CD14-positive monocyte (primary cell): ENCODE data around the gene LUZP2. TPM values are rescaled to one million over a fixed set of nuclear protein-coding genes. Genes with fewer than 3 reads are reported as not detected.

Experiments
- DNase-seq, 3 donors: peaks; one replicate each; pipeline ENCODE4 v3.0.0-alpha.2; 2011 to 2022
- H2AFZ ChIP-seq: 2 replicates; pipeline ENCODE4 v1.6.0; 2012; ENCODE audit warnings: mild to moderate bottlenecking, low read depth, low read length, inconsistent platforms; ENCODE audit not compliant: insufficient read depth, poor library complexity, severe bottlenecking
- H3K27ac ChIP-seq, 2 donors: 1 replicate in 1 of 2; 2 replicates in 1 of 2; pipeline ENCODE4 v1.5.1; 2012 to 2013; ENCODE audit warnings: low read length in 2 of 2, control low read depth in 1 of 2, inconsistent platforms in 1 of 2, low read depth in 1 of 2, mild to moderate bottlenecking in 1 of 2
- H3K27me3 ChIP-seq, 2 donors: one replicate each; pipeline versions ENCODE4 v1.6.0 to v1.6.1; 2011 to 2013; ENCODE audit warnings: low read length in 2 of 2; ENCODE audit not compliant: control insufficient read depth in 2 of 2, insufficient read depth in 2 of 2
- H3K36me3 ChIP-seq, 2 donors: replicated peaks in 1 of 2; 1 replicate in 1 of 2; 2 replicates in 1 of 2; pipeline versions ENCODE4 v1.5.1 to v1.6.1; 2012 to 2013; ENCODE audit warnings: low read length in 2 of 2, control low read depth in 1 of 2, inconsistent platforms in 1 of 2, mild to moderate bottlenecking in 1 of 2; ENCODE audit not compliant: insufficient read depth in 2 of 2, control insufficient read depth in 1 of 2
- H3K4me1 ChIP-seq, 2 donors: 1 replicate in 1 of 2; 2 replicates in 1 of 2; pipeline versions ENCODE4 v1.5.1 to v1.6.1; 2012 to 2013; ENCODE audit warnings: low read length in 2 of 2, control low read depth in 1 of 2, inconsistent platforms in 1 of 2, mild to moderate bottlenecking in 1 of 2, moderate library complexity in 1 of 2; ENCODE audit not compliant: insufficient read depth in 2 of 2, control insufficient read depth in 1 of 2
- H3K4me2 ChIP-seq: replicated peaks from 2 replicates; pipeline ENCODE3; 2012; ENCODE audit warnings: low read length, moderate library complexity, mild to moderate bottlenecking; ENCODE audit not compliant: poor library complexity, severe bottlenecking; ENCODE audit errors: extremely low read depth
- H3K4me3 ChIP-seq, 3 experiments: fragments of 200-600 bp in 1 of 3; sonication (generic) in 1 of 3; replicated peaks in 1 of 3; 1 replicate in 2 of 3; 2 replicates in 1 of 3; pipeline ENCODE4 v1.5.1; 2011 to 2013; ENCODE audit warnings: low read length in 3 of 3, mild to moderate bottlenecking in 3 of 3, control low read depth in 2 of 3, low read depth in 2 of 3, inconsistent platforms in 1 of 3, moderate library complexity in 1 of 3
- H3K79me2 ChIP-seq: 2 replicates; pipeline ENCODE4 v1.6.0; 2012; ENCODE audit warnings: mild to moderate bottlenecking, control low read depth, inconsistent platforms, low read length, moderate library complexity; ENCODE audit not compliant: insufficient read depth
- H3K9ac ChIP-seq: 2 replicates; pipeline ENCODE4 v1.6.0; 2017; ENCODE audit warnings: low read length, mild to moderate bottlenecking; ENCODE audit not compliant: insufficient read depth, poor library complexity, severe bottlenecking
- H3K9me3 ChIP-seq, 2 donors: replicated peaks in 1 of 2; 1 replicate in 1 of 2; 2 replicates in 1 of 2; pipeline versions ENCODE4 v1.5.1 to v1.6.1; 2012 to 2013; ENCODE audit warnings: low read length in 2 of 2, control low read depth in 1 of 2; ENCODE audit not compliant: control insufficient read depth in 1 of 2, insufficient read depth in 1 of 2
- H4K20me1 ChIP-seq: 2 replicates; pipeline ENCODE4 v1.6.0; 2012; ENCODE audit warnings: mild to moderate bottlenecking, low read length, control low read depth, moderate library complexity; ENCODE audit not compliant: insufficient read depth
- H3K27ac Mint-ChIP-seq, 7 donors: one replicate each; pipeline ENCODE4 v1.8.0; 2020; ENCODE audit warnings: mild to moderate bottlenecking in 7 of 7, mixed read lengths in 7 of 7, moderate library complexity in 6 of 7, inconsistent platforms in 2 of 7
- H3K27me3 Mint-ChIP-seq, 3 donors: one replicate each; pipeline ENCODE4 v1.8.0; 2021 to 2022; ENCODE audit warnings: low read depth in 3 of 3, mild to moderate bottlenecking in 3 of 3, mixed read lengths in 3 of 3, moderate library complexity in 3 of 3, inconsistent platforms in 1 of 3
- H3K36me3 Mint-ChIP-seq, 2 donors: one replicate each; pipeline ENCODE4 v1.8.0; 2020; ENCODE audit warnings: mixed read lengths in 2 of 2, inconsistent platforms in 1 of 2, mild to moderate bottlenecking in 1 of 2
- H3K4me1 Mint-ChIP-seq: one replicate; pipeline ENCODE4 v1.8.0; 2020; ENCODE audit warnings: mild to moderate bottlenecking, mixed read lengths
- H3K4me3 Mint-ChIP-seq, 2 donors: one replicate each; pipeline ENCODE4 v1.8.0; 2020; ENCODE audit warnings: mild to moderate bottlenecking in 2 of 2, mixed read lengths in 2 of 2, moderate library complexity in 1 of 2
- H3K9me3 Mint-ChIP-seq, 7 donors: one replicate each; pipeline ENCODE4 v1.8.0; 2020 to 2022; ENCODE audit warnings: mixed read lengths in 7 of 7, mild to moderate bottlenecking in 6 of 7, moderate library complexity in 6 of 7, inconsistent platforms in 2 of 7
- WGBS: methylation state at CpG from one replicate; pipeline ENCODE4 v1.1.5; 2013; ENCODE audit warnings: missing lambda C conversion rate; ENCODE audit not compliant: insufficient coverage; 5-methylcytosine and 5-hydroxymethylcytosine counted together
- intact Hi-C, 2 donors: fragments of 100-400 bp; cut with micrococcal nuclease; formaldehyde crosslinking; loops; one replicate each; pipeline versions ENCODE4 v1.15.0 to v1.15.1; 2023
- polyA plus RNA-seq, 3 donors: library from polyadenylated mRNA; depleted of rRNA in 1 of 3; unstranded in 2 of 3; stranded (reverse) in 1 of 3; fragments of 300-500 nt in 2 of 3; fragments of >200 nt in 1 of 3; fragmentation: Illumina TruSeq in 2 of 3; gene quantifications; 1 replicate in 2 of 3; 2 replicates in 1 of 3; pipeline ENCODE4 v1.2.3, GENCODE V29; 2012 to 2021
- TF ChIP-seq, protein P1 (sequence below): fragments of 200-600 bp; IDR thresholded peaks from one replicate; pipeline ENCODE4 v1.8.0; 2022; ENCODE audit warnings: antibody characterized with exemption, mild to moderate bottlenecking

The LUZP2 gene
- polyA plus RNA-seq, 3 donors: not detected

DNA sequence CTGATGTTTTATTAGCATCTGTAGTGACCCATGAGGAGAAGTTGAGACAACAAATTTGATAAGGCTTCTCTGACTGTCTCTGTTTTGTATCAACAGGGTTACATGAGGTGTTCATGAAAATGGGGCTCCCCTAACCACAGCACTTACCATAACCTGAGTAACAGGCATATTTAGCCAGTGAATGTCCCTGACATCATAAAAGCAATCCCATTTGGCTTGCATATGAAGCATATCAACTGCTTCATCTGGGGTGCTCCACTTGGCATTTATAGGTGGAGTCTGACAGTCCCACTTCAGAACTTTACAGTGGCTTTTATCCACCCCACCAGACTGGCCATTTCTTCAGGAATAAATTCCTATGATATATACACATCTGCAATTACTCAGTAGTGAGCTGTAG lies 257.6 kb downstream of the LUZP2 start:
- H3K4me3 Mint-ChIP-seq: no peak overlapping the region
- Histone ChIP-seq H3K4me2 (no peak overlapping the region), H3K27me3 (no peaks in the 10 kb centered on the region), H3K4me1 (no peaks in the 10 kb centered on the region), H2AFZ (no peak overlapping the region), H4K20me1 (no peaks in the 10 kb centered on the region), H3K79me2 (no peaks in the 10 kb centered on the region), H3K9ac (no peak overlapping the region), H3K4me3 (no peak overlapping the region), H3K27ac (no peak overlapping the region), H3K9me3 (no peaks in the 10 kb centered on the region), H3K36me3 (no peaks in the 10 kb centered on the region)
- DNase-seq: no peak
- no peak overlapping the region for H3K27ac Mint-ChIP-seq
- no peaks in the 10 kb centered on the region for H3K36me3 Mint-ChIP-seq
- intact Hi-C loops: no loop called here
- peaks cover 0 to 2% (median 1%) of the 10 kb centered on the region in 7 donors for H3K9me3 Mint-ChIP-seq
- no peaks in the 10 kb centered on the region for H3K4me1 Mint-ChIP-seq
- H3K27me3 Mint-ChIP-seq: no peaks in the 10 kb centered on the region
- TF ChIP-seq, protein P1, sequence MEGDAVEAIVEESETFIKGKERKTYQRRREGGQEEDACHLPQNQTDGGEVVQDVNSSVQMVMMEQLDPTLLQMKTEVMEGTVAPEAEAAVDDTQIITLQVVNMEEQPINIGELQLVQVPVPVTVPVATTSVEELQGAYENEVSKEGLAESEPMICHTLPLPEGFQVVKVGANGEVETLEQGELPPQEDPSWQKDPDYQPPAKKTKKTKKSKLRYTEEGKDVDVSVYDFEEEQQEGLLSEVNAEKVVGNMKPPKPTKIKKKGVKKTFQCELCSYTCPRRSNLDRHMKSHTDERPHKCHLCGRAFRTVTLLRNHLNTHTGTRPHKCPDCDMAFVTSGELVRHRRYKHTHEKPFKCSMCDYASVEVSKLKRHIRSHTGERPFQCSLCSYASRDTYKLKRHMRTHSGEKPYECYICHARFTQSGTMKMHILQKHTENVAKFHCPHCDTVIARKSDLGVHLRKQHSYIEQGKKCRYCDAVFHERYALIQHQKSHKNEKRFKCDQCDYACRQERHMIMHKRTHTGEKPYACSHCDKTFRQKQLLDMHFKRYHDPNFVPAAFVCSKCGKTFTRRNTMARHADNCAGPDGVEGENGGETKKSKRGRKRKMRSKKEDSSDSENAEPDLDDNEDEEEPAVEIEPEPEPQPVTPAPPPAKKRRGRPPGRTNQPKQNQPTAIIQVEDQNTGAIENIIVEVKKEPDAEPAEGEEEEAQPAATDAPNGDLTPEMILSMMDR: no peak

DNA sequence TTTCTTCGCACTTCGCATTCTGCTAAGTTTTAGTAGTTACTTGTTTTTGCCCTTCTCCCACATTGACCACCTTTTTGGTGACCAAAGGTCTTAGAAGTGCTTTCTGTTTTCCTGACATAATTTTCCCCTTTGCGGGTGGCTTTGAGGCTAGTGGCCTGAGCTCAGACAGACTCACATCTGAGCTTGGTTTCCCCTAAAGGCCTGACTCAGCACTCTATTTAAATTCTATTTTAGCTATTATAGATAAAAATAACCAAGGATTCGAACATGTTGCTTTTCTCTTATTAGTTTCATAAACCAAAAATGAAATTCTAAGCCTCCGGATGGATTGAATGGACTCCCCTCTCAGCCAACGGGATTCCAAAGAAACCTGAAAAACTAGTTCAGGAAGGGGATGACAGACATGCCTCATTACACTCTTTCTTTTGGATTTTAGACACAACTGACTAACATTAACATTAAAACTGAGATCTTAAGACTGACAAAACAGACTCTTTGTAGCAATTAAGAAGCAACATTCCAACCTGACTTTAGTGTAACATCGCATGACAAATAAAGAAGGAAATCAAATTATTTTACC lies 258.5 kb downstream of the LUZP2 start:
- H3K27ac Mint-ChIP-seq: no peak overlapping the region
- Histone ChIP-seq H3K4me2 (no peak overlapping the region), H3K79me2 (no peaks in the 10 kb centered on the region), H2AFZ (no peak overlapping the region), H3K36me3 (no peaks in the 10 kb centered on the region), H3K4me1 (no peaks in the 10 kb centered on the region), H4K20me1 (no peaks in the 10 kb centered on the region), H3K9me3 (no peaks in the 10 kb centered on the region), H3K27ac (no peak overlapping the region), H3K4me3 (no peak overlapping the region), H3K27me3 (no peaks in the 10 kb centered on the region), H3K9ac (no peak overlapping the region)
- intact Hi-C loops: no loop called here
- no peak overlapping the region for H3K4me3 Mint-ChIP-seq
- TF ChIP-seq, protein P1: no peak
- H3K9me3 Mint-ChIP-seq: peaks cover 0 to 2% (median 0%) of the 10 kb centered on the region in 7 donors
- no peaks in the 10 kb centered on the region for H3K27me3 Mint-ChIP-seq
- peaks cover 2% of the 10 kb centered on the region for H3K4me1 Mint-ChIP-seq
- H3K36me3 Mint-ChIP-seq: no peaks in the 10 kb centered on the region
- WGBS: 100% methylated on average over 2 of the region's 7 CpGs
- no peak for DNase-seq
